Thymus (tissue), 11 donors: Measurements from ENCODE around the gene SLC26A11. TPM values are rescaled to one million over a fixed set of nuclear protein-coding genes. Genes with fewer than 3 reads are reported as not detected.
"Not testable (repeated sequence)": the region's sequence is repeated elsewhere in the genome, so short reads cannot be mapped to it uniquely, and the experiment has no call there.

Experiments
- DNase-seq, 9 donors: peaks; one replicate each; pipeline ENCODE4 v3.0.0-alpha.2; 2013; ENCODE audit warnings: low spot score in 9 of 9, low read depth in 6 of 9, missing footprints in 1 of 9
- H3K27ac ChIP-seq, 2 donors: one replicate each; pipeline ENCODE4 v1.5.1; 2013; ENCODE audit warnings: control low read depth in 1 of 2, low read depth in 1 of 2, low read length in 1 of 2, mild to moderate bottlenecking in 1 of 2, moderate library complexity in 1 of 2
- H3K27me3 ChIP-seq, 2 donors: one replicate each; pipeline ENCODE4 v1.5.1; 2013; ENCODE audit warnings: low read length in 1 of 2; ENCODE audit not compliant: control insufficient read depth in 2 of 2, insufficient read depth in 1 of 2
- H3K36me3 ChIP-seq, 2 donors: one replicate each; pipeline ENCODE4 v1.5.1; 2013; ENCODE audit warnings: low read length in 1 of 2, mild to moderate bottlenecking in 1 of 2, moderate library complexity in 1 of 2; ENCODE audit not compliant: control insufficient read depth in 2 of 2, insufficient read depth in 2 of 2
- H3K4me1 ChIP-seq, 2 donors: one replicate each; pipeline ENCODE4 v1.5.1; 2013; ENCODE audit warnings: low read length in 2 of 2; ENCODE audit not compliant: control insufficient read depth in 2 of 2, insufficient read depth in 2 of 2
- H3K4me3 ChIP-seq, 2 donors: one replicate each; pipeline ENCODE4 v1.5.1; 2013; ENCODE audit warnings: low read length in 2 of 2, control low read depth in 1 of 2, mild to moderate bottlenecking in 1 of 2
- H3K9me3 ChIP-seq, 2 donors: one replicate each; pipeline ENCODE4 v1.5.1; 2013; ENCODE audit warnings: low read length in 1 of 2, mild to moderate bottlenecking in 1 of 2; ENCODE audit not compliant: control insufficient read depth in 2 of 2, insufficient read depth in 1 of 2
- whole genome bisulfite sequencing: extraction: QIAGEN DNeasy Blood & Tissue Kit; methylation state at CpG from one replicate; pipeline ENCODE4 v1.1.7; 2013; 5-methylcytosine and 5-hydroxymethylcytosine counted together
- polyA plus RNA-seq: library from polyadenylated mRNA; stranded (reverse); fragments of 200-250 nt; gene quantifications from one replicate; pipeline ENCODE4 v1.2.3, GENCODE V29; 2013
- total RNA-seq: library from RNA; stranded (reverse); fragments of 120-200 nt; gene quantifications from one replicate; pipeline ENCODE4 v1.2.4, GENCODE V29; 2013
- donor health status: healthy.

SLC26A11 gene
- total and polyA plus RNA-seq, 2 donors = 2.3 to 17.4 TPM

GRCh38 chr17:80294653-80295052 is 74.4 kb downstream of the SLC26A11 start:
- 97% methylated on average over 6 of the region's 6 CpGs for WGBS
- H3K9me3 ChIP-seq = peaks cover 0 to 5% of the 10 kb centered on the region in 2 donors
- no peak for DNase-seq
- H3K4me1 ChIP-seq = peaks cover 0 to 5% of the 10 kb centered on the region in 2 donors
- no peaks in the 10 kb centered on the region for H3K27me3 ChIP-seq
- H3K27ac ChIP-seq = no peak overlapping the region
- no peak overlapping the region for H3K4me3 ChIP-seq
- H3K36me3 ChIP-seq = peaks cover 80 to 89% of the 10 kb centered on the region in 2 donors

- Histone ChIP-seq H3K27ac (no peak overlapping the region), H3K4me1 (peaks cover 0 to under 1% of the 10 kb centered on the region in 2 donors), H3K27me3 (no peaks in the 10 kb centered on the region), H3K4me3 (no peak overlapping the region), H3K9me3 (peaks cover 0 to 1% of the 10 kb centered on the region in 2 donors), H3K36me3 (peaks cover 80 to 89% of the 10 kb centered on the region in 2 donors)
- WGBS = 88% methylated on average over 5 of the region's 5 CpGs
- no peak for DNase-seq
Measured at GRCh38 chr17:80295146-80295545, 74.9 kb downstream of the SLC26A11 start.

GRCh38 chr17:80295559-80295958 is 75.3 kb downstream of the SLC26A11 start:
- Histone ChIP-seq H3K4me1 (no peaks in the 10 kb centered on the region), H3K4me3 (no peak overlapping the region), H3K9me3 (no peaks in the 10 kb centered on the region), H3K36me3 (peaks cover 80 to 89% of the 10 kb centered on the region in 2 donors), H3K27me3 (no peaks in the 10 kb centered on the region), H3K27ac (no peak overlapping the region)
- over 99% methylated on average over 6 of the region's 6 CpGs for WGBS
- DNase-seq = no peak

DNA sequence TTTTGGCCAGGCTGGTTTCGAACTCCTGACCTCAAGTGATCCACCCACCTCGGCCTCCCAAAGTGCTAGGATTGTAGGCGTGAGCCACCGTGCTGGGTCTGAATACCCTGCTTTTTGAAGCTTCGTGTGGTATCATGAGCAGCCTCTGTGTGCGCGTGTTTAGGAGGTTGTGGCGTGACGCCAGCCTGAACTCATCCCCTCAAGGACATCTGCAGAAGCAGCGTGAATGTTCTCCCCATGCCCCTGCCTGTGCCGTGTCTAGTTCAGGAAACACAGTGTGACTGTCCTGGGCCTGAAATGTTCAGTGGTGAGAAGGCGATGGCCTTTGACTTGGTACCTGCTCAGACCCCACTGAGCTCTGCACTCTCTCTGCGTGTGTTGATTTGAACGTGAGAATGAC is 76.0 kb downstream of the SLC26A11 start:
- H3K4me1 ChIP-seq = no peaks in the 10 kb centered on the region
- WGBS = 97% methylated on average over 14 of the region's 14 CpGs
- no peaks in the 10 kb centered on the region for H3K9me3 ChIP-seq
- no peak overlapping the region for H3K27ac ChIP-seq
- H3K36me3 ChIP-seq = peaks cover 75 to 89% of the 10 kb centered on the region in 2 donors
- no peak for DNase-seq
- no peak overlapping the region for H3K4me3 ChIP-seq
- H3K27me3 ChIP-seq = no peaks in the 10 kb centered on the region

DNA sequence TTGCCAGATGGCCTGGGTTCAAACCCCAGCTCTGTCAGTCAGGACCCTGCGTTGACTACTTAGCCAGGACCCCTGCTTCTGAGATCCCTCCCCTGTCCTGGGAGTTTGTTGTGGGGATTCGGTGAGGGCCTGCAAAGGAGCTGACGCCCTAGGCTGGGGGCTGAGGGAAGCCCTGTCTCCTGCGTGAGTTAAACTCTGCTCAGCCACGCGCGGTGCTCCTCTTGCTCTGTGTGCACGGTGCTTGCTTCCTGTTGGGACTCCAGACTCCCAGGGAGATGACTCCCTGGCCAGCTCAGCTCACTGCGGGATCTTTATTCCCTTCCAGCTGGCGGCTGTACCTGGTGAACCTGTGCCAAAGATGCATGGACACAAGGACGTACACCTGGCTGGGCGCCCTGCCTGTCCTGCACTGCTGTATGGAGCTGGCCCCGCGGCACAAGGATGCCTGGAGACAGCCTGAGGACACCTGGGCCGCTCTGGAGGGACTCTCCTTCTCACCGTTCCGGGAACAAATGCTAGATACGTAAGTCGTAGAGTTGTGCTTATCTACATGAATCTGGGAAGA is 77.9 kb downstream of the SLC26A11 start:
- Histone ChIP-seq H3K36me3 (peaks cover 67 to 87% of the 10 kb centered on the region in 2 donors), H3K27me3 (no peaks in the 10 kb centered on the region), H3K4me3 (no peak overlapping the region), H3K9me3 (peaks cover 1 to 6% of the 10 kb centered on the region in 2 donors), H3K4me1 (no peaks in the 10 kb centered on the region), H3K27ac (no peak overlapping the region)
- DNase-seq = no peak
- WGBS = 95% methylated on average over 19 of the region's 19 CpGs

GRCh38 chr17:80299350-80300100 is 79.3 kb downstream of the SLC26A11 start:
- not testable (repeated sequence) for H3K27me3 ChIP-seq, H3K4me3 ChIP-seq, H3K27ac ChIP-seq, DNase-seq, H3K4me1 ChIP-seq
- Histone ChIP-seq H3K9me3 (peaks cover 7 to 12% of the 10 kb centered on the region in 2 donors), H3K36me3 (peaks cover 68 to 89% of the 10 kb centered on the region in 2 donors)
- WGBS = 98% methylated on average over 4 of the region's 4 CpGs

GRCh38 chr17:80300756-80301155 is 80.5 kb downstream of the SLC26A11 start:
- Histone ChIP-seq H3K36me3 (peaks cover 66 to 89% of the 10 kb centered on the region in 2 donors), H3K9me3 (peaks cover 7 to 12% of the 10 kb centered on the region in 2 donors)
- not testable (repeated sequence) for H3K27me3 ChIP-seq, H3K27ac ChIP-seq, DNase-seq, H3K4me3 ChIP-seq, H3K4me1 ChIP-seq
- 95% methylated on average over 2 of the region's 2 CpGs for WGBS

Other genes starting within 250 kb of the SLC26A11 start
- 3.7 TPM for gene TBC1D16, start 184.6 kb upstream of the SLC26A11 start, total RNA-seq
- gene TBC1D16, start 184.6 kb upstream of the SLC26A11 start, polyA plus RNA-seq = 4.2 TPM
- gene CCDC40, start 183.8 kb upstream of the SLC26A11 start, total RNA-seq = 0.57 TPM
- gene CCDC40, start 183.8 kb upstream of the SLC26A11 start, polyA plus RNA-seq = 1.5 TPM
- gene GAA, start 118.8 kb upstream of the SLC26A11 start, total RNA-seq = 30.4 TPM
- gene GAA, start 118.8 kb upstream of the SLC26A11 start, polyA plus RNA-seq = 56.4 TPM
- 116 TPM for gene EIF4A3, start 73.3 kb upstream of the SLC26A11 start, total RNA-seq
- 76.3 TPM for gene EIF4A3, start 73.3 kb upstream of the SLC26A11 start, polyA plus RNA-seq
- gene CARD14, start 50.4 kb upstream of the SLC26A11 start, total RNA-seq = 0.38 TPM
- gene CARD14, start 50.4 kb upstream of the SLC26A11 start, polyA plus RNA-seq = 1.7 TPM
- 4.0 TPM for gene SGSH, start 94 bp upstream of the SLC26A11 start, total RNA-seq
- 38.9 TPM for gene SGSH, start 94 bp upstream of the SLC26A11 start, polyA plus RNA-seq
- 76.4 TPM for gene RNF213, start 40.4 kb downstream of the SLC26A11 start, total RNA-seq
- gene RNF213, start 40.4 kb downstream of the SLC26A11 start, polyA plus RNA-seq = 114 TPM
- gene ENDOV, start 194.7 kb downstream of the SLC26A11 start, total RNA-seq = 8.3 TPM
- gene ENDOV, start 194.7 kb downstream of the SLC26A11 start, polyA plus RNA-seq = 20.7 TPM